Right lobe of liver (tissue), 4 donors: ENCODE results near the gene UNC93A.
"Not testable (repeated sequence)": the region's sequence is repeated elsewhere in the genome, so short reads cannot be mapped to it uniquely, and the experiment has no call there.

Experiments used
- POLR2A ChIP-seq: fragments of 450-650 bp; IDR thresholded peaks from one replicate; pipeline ENCODE4 v1.6.1; 2017; ENCODE audit warnings: antibody characterized with exemption, mild to moderate bottlenecking
- TF ChIP-seq, protein P1 (sequence below), 4 donors: fragments of 200-600 bp in 3 of 4; fragments of 450-650 bp in 1 of 4; IDR thresholded peaks; one replicate each; pipeline versions ENCODE4 v1.5.1 to v1.8.0; 2016 to 2022; ENCODE audit warnings: antibody characterized with exemption in 4 of 4, mild to moderate bottlenecking in 2 of 4
- donor health status: DM: no; HTN: no; CAD: no.
- donor health status: DM: no; HTN: no; CAD: no.
- donor health status: DM: no; HTN: yes; CAD: no.

GRCh38 chr6:167278173-167278940, 12.8 kb upstream of the UNC93A start:
- TF ChIP-seq POLR2A = not testable (repeated sequence)
- TF ChIP-seq, protein P1, sequence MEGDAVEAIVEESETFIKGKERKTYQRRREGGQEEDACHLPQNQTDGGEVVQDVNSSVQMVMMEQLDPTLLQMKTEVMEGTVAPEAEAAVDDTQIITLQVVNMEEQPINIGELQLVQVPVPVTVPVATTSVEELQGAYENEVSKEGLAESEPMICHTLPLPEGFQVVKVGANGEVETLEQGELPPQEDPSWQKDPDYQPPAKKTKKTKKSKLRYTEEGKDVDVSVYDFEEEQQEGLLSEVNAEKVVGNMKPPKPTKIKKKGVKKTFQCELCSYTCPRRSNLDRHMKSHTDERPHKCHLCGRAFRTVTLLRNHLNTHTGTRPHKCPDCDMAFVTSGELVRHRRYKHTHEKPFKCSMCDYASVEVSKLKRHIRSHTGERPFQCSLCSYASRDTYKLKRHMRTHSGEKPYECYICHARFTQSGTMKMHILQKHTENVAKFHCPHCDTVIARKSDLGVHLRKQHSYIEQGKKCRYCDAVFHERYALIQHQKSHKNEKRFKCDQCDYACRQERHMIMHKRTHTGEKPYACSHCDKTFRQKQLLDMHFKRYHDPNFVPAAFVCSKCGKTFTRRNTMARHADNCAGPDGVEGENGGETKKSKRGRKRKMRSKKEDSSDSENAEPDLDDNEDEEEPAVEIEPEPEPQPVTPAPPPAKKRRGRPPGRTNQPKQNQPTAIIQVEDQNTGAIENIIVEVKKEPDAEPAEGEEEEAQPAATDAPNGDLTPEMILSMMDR (IDR thresholded peaks at IDR 0.05) = not testable (repeated sequence)
